Measurements from ENCODE around the gene C5orf46. TPM values are rescaled to one million over a fixed set of nuclear protein-coding genes. Genes with fewer than 3 reads are reported as not detected.
A peak's percentile ranks its signal among the peaks of the same experiment; 100 is the strongest.
"Not testable (repeated sequence)": the region's sequence is repeated elsewhere in the genome, so short reads cannot be mapped to it uniquely, and the experiment has no call there.

The C5orf46 gene
- total and polyA plus RNA-seq, 4 donors: not detected

DNA sequence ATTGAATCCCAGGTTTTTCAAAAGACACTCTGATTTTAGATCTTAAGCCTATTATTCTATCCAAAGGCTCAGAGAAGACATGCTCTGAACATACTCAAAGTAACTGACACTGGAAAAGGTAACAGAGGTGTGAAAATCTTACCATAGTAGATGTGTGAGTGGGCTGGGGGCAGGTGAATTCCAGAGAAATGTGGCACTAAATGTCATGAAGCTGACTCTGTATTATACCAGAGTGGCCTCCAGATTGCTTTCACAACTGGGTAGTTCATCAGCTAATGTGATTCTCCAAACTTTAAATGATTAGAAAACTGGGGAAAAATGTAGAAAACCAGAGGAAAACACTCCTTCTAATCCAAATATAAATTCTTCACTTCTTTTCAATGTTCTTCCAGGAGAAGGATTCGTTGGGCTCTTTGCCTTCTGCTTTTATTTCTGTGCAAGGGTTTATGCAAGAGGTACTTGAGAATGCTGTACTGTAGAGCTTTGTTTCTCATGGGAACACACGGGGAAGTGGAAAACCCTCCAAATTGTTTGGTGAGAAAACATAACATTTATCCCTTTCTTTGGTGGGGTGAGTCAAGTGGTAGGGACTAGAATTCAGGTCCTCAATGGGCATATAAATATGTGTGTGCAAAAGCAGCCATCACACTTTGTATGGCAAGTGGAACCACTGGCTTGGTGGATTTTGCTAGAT lies 28.1 kb downstream of the C5orf46 start, which contains the start of gene SCGB3A2:
Gene SCGB3A2, plus strand, starts transcription at position 646 of the 694 bp plus-strand sequence. CDS start 93 bp downstream, outside the sequence.
- no CpG with 5 or more reads among the region's 2 CpGs for WGBS (ENCODE audit: insufficient coverage)
- no peak for DNase-seq (ENCODE audit: low read depth in 4 of 6, low spot score in 6 of 6)
- Histone ChIP-seq H3K27me3 (ENCODE audit: control insufficient read depth, insufficient read depth, low read length) (no peaks in the 10 kb centered on the region), H3K4me3 (ENCODE audit: low read depth, low read length) (no peak within 1 kb of the TSS), H3K36me3 (ENCODE audit: control insufficient read depth, insufficient read depth, low read length) (no peaks in the 10 kb centered on the region), H3K4me1 (ENCODE audit: control insufficient read depth, insufficient read depth, low read length) (no peaks in the 10 kb centered on the region), H3K9me3 (ENCODE audit: control insufficient read depth, insufficient read depth, low read length) (no peaks in the 10 kb centered on the region), H3K27ac (ENCODE audit: low read depth, low read length) (no peak within 1 kb of the TSS)

DNA sequence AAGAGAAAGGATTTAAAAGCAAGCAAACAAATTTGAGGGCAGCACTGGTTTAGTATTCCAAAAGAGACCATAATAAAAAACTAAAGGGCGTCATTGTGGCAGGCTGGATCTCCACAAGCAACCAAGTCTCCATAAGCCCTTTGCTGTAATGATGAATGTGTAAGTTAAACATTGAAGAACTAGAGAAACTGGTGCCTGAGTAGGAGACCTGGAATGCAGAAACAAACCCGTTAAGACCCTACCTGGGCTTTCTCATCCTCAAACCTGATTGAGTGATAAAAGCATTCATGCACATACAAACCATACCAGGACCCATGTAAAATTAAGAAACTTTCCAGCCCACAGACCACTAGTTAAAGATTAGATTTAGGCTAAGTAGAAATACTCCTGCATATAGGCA lies 29.7 kb downstream of the C5orf46 start:
- no peaks in the 10 kb centered on the region for H3K9me3 ChIP-seq (ENCODE audit: control insufficient read depth, insufficient read depth, low read length)
- H3K4me3 ChIP-seq (ENCODE audit: low read depth, low read length): no peak overlapping the region
- no peak overlapping the region for H3K27ac ChIP-seq (ENCODE audit: low read depth, low read length)
- no CpG with 5 or more reads among the region's 2 CpGs for WGBS (ENCODE audit: insufficient coverage)
- no peak for DNase-seq (ENCODE audit: low read depth in 4 of 6, low spot score in 6 of 6)
- no peaks in the 10 kb centered on the region for H3K36me3 ChIP-seq (ENCODE audit: control insufficient read depth, insufficient read depth, low read length)
- H3K4me1 ChIP-seq (ENCODE audit: control insufficient read depth, insufficient read depth, low read length): no peaks in the 10 kb centered on the region
- H3K27me3 ChIP-seq (ENCODE audit: control insufficient read depth, insufficient read depth, low read length): no peaks in the 10 kb centered on the region

DNA sequence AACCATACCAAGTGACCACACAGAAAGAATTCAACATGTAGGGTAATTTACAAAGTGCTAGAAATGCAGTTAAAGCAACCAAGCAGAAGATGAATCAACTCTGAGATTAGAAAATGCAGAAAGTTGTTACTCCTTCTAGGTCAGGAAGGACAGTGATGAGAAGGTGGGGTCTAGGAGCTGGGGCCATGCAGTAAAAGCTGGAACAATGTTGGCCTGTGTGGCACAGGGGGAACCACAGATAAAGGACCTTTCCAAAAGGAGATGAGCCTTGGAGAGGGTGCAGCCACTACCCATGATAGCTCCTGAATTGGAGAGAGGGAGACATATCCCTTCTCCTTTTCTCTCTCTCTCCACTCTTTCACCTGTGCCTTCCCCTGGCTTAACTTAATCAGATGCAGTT lies 30.2 kb downstream of the C5orf46 start:
- no peaks in the 10 kb centered on the region for H3K9me3 ChIP-seq (ENCODE audit: control insufficient read depth, insufficient read depth, low read length)
- H3K27me3 ChIP-seq (ENCODE audit: control insufficient read depth, insufficient read depth, low read length): no peaks in the 10 kb centered on the region
- no peak overlapping the region for H3K4me3 ChIP-seq (ENCODE audit: low read depth, low read length)
- DNase-seq (ENCODE audit: low read depth in 4 of 6, low spot score in 6 of 6): no peak
- no peaks in the 10 kb centered on the region for H3K4me1 ChIP-seq (ENCODE audit: control insufficient read depth, insufficient read depth, low read length)
- no peak overlapping the region for H3K27ac ChIP-seq (ENCODE audit: low read depth, low read length)
- H3K36me3 ChIP-seq (ENCODE audit: control insufficient read depth, insufficient read depth, low read length): no peaks in the 10 kb centered on the region

DNA sequence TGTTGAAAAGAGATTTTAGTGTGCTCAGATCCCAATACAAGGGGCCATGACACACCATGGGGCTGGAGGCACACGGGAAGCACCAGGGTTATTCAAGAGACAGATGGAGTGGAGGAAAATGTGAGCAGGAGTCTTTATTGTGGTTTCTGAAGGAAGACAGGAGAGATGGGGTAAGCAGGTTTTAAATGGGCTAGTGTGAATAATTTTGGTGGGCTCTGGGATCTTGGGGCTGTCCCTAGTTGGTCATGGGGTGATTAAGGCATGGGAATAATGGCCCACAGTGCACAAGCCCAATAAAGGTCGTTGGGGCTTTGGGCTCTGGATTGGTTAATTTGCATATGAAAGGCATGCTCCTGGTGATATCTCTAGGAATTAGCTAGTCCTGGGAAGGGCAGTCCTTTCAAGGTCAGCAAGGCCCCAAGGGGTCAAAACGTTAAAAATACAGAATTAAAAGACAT lies 31.4 kb downstream of the C5orf46 start:
- WGBS (ENCODE audit: insufficient coverage): 7% methylated on average over 2 of the region's 3 CpGs
- no peak for DNase-seq (ENCODE audit: low read depth in 4 of 6, low spot score in 6 of 6)
- no peaks in the 10 kb centered on the region for H3K9me3 ChIP-seq (ENCODE audit: control insufficient read depth, insufficient read depth, low read length)
- no peaks in the 10 kb centered on the region for H3K36me3 ChIP-seq (ENCODE audit: control insufficient read depth, insufficient read depth, low read length)
- H3K27me3 ChIP-seq (ENCODE audit: control insufficient read depth, insufficient read depth, low read length): no peaks in the 10 kb centered on the region
- H3K4me1 ChIP-seq (ENCODE audit: control insufficient read depth, insufficient read depth, low read length): no peaks in the 10 kb centered on the region
- H3K27ac ChIP-seq (ENCODE audit: low read depth, low read length): no peak overlapping the region
- no peak overlapping the region for H3K4me3 ChIP-seq (ENCODE audit: low read depth, low read length)

DNA sequence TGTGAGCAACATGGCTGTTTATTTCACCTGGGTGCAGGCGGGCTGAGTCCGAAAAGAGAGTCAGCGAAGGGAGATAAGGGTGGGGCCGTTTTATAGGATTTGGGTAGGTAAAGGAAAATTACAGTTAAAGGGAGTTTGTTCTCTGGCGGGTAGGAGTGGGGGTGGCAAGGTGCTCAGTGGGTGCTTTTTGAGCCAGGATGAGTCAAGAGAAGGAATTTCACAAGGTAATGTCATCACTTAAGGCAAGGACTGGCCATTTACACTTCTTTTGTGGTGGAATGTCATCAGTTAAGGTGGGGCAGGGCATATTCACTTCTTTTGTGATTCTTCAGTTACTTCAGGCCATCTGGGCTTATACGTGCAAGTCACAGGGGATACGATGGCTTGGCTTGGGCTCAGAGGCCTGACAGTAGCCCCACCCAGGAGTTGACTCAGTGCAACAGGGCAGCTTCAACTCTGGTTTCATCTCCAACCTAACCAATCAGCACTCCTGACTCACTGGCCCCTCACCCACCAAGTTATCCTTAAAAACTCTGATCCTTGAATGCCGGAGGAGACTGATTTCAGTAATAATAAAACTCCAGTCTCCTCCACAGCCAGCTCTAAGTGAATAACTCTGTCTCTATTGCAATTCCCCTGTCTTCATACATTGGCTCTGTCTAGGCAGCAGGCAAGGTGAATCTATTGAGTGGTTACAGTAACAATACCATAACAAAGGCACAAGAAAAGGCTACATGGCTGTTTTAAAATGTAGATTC lies 32.0 kb downstream of the C5orf46 start:
- not testable (repeated sequence) for DNase-seq (ENCODE audit: low read depth in 4 of 6, low spot score in 6 of 6); H3K4me1 ChIP-seq (ENCODE audit: control insufficient read depth, insufficient read depth, low read length); H3K9me3 ChIP-seq (ENCODE audit: control insufficient read depth, insufficient read depth, low read length); H3K27me3 ChIP-seq (ENCODE audit: control insufficient read depth, insufficient read depth, low read length); H3K4me3 ChIP-seq (ENCODE audit: low read depth, low read length); H3K27ac ChIP-seq (ENCODE audit: low read depth, low read length); H3K36me3 ChIP-seq (ENCODE audit: control insufficient read depth, insufficient read depth, low read length)
- 100% methylated on average over 3 of the region's 8 CpGs for WGBS (ENCODE audit: insufficient coverage)

DNA sequence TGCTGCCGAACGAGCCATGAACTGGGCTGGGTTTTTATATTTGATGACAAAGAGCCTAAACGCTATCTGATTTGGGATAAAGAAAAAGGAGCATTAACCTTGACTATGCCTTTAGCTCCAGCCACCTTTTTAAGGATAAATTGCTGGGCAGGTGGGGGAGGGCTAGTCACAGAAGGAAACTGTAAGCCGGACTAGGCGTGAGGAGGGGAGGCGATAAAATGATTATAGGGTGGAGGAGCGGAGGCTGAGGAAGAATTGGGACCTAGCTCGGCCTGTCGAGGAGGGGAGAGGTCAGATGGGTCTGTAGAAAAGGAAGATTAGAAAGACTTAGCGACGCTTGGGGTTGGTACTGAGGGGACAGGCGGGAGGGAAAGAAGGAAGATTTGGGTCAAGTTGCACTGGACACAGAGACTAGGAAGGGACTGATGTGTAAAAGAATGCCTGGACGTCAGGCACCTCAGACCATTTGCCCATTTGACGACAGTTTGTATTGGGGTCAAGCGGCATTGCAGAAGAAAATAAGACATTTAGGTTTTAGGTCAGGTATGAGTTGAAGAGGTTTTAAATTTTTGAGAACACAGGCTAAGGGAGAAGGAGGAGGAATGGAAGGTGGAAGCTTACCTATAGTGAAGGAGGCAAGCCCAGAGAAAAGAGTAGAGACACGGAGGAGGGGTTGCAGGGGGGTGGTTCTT lies 33.4 kb downstream of the C5orf46 start:
- 88% methylated on average over 11 of the region's 16 CpGs for WGBS (ENCODE audit: insufficient coverage)
- not testable (repeated sequence) for H3K9me3 ChIP-seq (ENCODE audit: control insufficient read depth, insufficient read depth, low read length); H3K4me1 ChIP-seq (ENCODE audit: control insufficient read depth, insufficient read depth, low read length); H3K27me3 ChIP-seq (ENCODE audit: control insufficient read depth, insufficient read depth, low read length); H3K27ac ChIP-seq (ENCODE audit: low read depth, low read length); DNase-seq (ENCODE audit: low read depth in 4 of 6, low spot score in 6 of 6); H3K4me3 ChIP-seq (ENCODE audit: low read depth, low read length); H3K36me3 ChIP-seq (ENCODE audit: control insufficient read depth, insufficient read depth, low read length)

DNA sequence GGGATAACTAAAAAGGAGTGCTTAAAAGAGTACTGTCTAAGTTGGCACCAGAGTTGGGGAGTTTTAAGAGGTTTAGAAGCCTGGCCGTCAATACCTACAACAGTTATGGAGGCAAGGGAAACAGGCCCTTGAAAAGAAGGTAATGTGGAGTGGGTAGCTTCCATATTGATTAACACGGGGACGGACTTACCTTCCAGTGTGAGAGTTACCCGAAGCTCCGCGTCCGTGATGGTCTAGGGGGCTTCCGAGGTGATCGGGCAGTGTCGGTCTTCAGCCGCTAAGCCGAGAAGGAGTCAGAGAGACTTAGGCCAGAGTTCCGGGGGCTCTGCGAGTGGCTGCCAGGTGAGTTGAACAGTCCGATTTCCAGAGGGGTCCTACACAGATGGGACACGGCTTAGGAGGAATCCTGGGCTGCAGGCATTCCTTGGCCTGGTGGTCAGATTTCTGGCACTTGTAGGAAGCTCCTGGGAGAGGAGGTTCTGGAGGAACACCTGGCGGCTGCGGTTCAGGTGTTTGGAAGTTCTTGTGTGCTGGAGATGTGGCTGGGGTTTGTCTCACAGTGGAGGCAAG lies 34.3 kb downstream of the C5orf46 start:
- not testable (repeated sequence) for H3K36me3 ChIP-seq (ENCODE audit: control insufficient read depth, insufficient read depth, low read length); DNase-seq (ENCODE audit: low read depth in 4 of 6, low spot score in 6 of 6)
- WGBS (ENCODE audit: insufficient coverage): 90% methylated on average over 13 of the region's 18 CpGs

DNA sequence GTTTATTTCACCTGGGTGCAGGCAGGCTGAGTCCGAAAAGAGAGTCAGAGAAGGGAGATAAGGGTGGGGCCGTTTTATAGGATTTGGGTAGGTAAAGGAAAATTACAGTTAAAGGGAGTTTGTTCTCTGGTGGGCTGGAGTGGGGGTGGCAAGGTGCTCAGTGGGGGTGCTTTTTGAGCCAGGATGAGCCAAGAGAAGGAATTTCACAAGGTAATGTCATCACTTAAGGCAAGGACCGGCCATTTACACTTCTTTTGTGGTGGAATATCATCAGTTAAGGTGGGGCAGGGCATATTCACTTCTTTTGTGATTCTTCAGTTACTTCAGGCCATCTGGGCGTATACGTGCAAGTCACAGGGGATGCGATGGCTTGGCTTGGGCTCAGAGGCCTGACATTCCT lies 36.4 kb downstream of the C5orf46 start:
- H3K27ac ChIP-seq (ENCODE audit: low read depth, low read length); H3K9me3 ChIP-seq (ENCODE audit: control insufficient read depth, insufficient read depth, low read length); H3K4me3 ChIP-seq (ENCODE audit: low read depth, low read length); H3K36me3 ChIP-seq (ENCODE audit: control insufficient read depth, insufficient read depth, low read length); H3K4me1 ChIP-seq (ENCODE audit: control insufficient read depth, insufficient read depth, low read length); DNase-seq (ENCODE audit: low read depth in 4 of 6, low spot score in 6 of 6); H3K27me3 ChIP-seq (ENCODE audit: control insufficient read depth, insufficient read depth, low read length): not testable (repeated sequence)
- WGBS (ENCODE audit: insufficient coverage): 76% methylated on average over 2 of the region's 6 CpGs

More for the DNA sequence above, 34.3 kb downstream of the C5orf46 start:
- H3K4me1 ChIP-seq (ENCODE audit: control insufficient read depth, insufficient read depth, low read length); H3K9me3 ChIP-seq (ENCODE audit: control insufficient read depth, insufficient read depth, low read length); H3K27ac ChIP-seq (ENCODE audit: low read depth, low read length); H3K4me3 ChIP-seq (ENCODE audit: low read depth, low read length); H3K27me3 ChIP-seq (ENCODE audit: control insufficient read depth, insufficient read depth, low read length): not testable (repeated sequence)

DNA sequence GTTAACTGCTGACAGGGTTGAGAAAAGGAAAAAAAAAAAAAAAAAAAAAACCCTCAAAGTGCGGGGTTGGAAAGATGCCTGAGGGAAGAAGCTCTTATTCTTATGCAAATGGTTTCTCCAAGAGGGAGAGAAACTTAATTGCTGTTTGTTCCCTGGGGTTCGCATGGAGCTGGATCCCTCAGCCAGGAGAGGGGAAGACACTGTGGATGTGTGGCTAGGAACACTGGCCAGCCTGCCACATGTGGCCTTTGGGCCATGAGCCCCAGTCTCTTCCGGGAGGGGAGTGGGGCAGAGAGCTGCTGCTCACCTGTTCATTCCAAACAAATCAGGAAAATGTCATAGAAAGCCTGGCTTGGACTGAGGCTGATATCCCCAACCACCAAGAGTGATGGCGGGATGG lies 37.2 kb downstream of the C5orf46 start:
- peak in 3 of 6 donors; percentile 11 to 70 (median 32) for DNase-seq (ENCODE audit: low read depth in 4 of 6, low spot score in 6 of 6)
- Histone ChIP-seq H3K36me3 (ENCODE audit: control insufficient read depth, insufficient read depth, low read length) (no peaks in the 10 kb centered on the region), H3K27ac (ENCODE audit: low read depth, low read length) (no peak overlapping the region), H3K4me1 (ENCODE audit: control insufficient read depth, insufficient read depth, low read length) (peaks cover 4% of the 10 kb centered on the region), H3K9me3 (ENCODE audit: control insufficient read depth, insufficient read depth, low read length) (no peaks in the 10 kb centered on the region), H3K27me3 (ENCODE audit: control insufficient read depth, insufficient read depth, low read length) (no peaks in the 10 kb centered on the region), H3K4me3 (ENCODE audit: low read depth, low read length) (no peak overlapping the region)
- WGBS (ENCODE audit: insufficient coverage): 58% methylated on average over 2 of the region's 4 CpGs

Data from spinal cord (tissue), 10 donors.